GM12891 (cell line): ENCODE measurements around the gene TCEAL9.
"Not testable (repeated sequence)": the region's sequence is repeated elsewhere in the genome, so short reads cannot be mapped to it uniquely, and the experiment has no call there.

ENCODE experiments used
- DNase-seq: peaks from one replicate; pipeline ENCODE4 v3.0.0; 2011; ENCODE audit warnings: low spot score; ENCODE audit not compliant: insufficient read length
- FAIRE-seq: peaks from 2 replicates; lab custom pipeline; 2011; peaks lifted over from hg19 to GRCh38; lab: Jason Lieb, UNC
- PAX5 ChIP-seq: IDR thresholded peaks from 2 replicates; pipeline ENCODE4 v1.6.1; 2011; ENCODE audit warnings: low read length, moderate library complexity, mild to moderate bottlenecking; ENCODE audit not compliant: insufficient read depth, severe bottlenecking
- POLR2A ChIP-seq: IDR thresholded peaks from 2 replicates; pipeline ENCODE4 v1.6.1; 2011; ENCODE audit warnings: low read depth, low read length, control low read depth
- POLR2AphosphoS5 ChIP-seq: IDR thresholded peaks from 2 replicates; pipeline ENCODE4 v1.6.1; 2011; ENCODE audit warnings: low read depth, low read length, control low read depth
- POU2F2 ChIP-seq: IDR thresholded peaks from 2 replicates; pipeline ENCODE4 v1.6.1; 2011; ENCODE audit warnings: low read depth, mild to moderate bottlenecking, control low read depth, low read length, moderate library complexity
- SPI1 ChIP-seq: IDR thresholded peaks from 2 replicates; pipeline ENCODE4 v1.6.1; 2011; ENCODE audit warnings: low read depth, low read length, control low read depth
- TAF1 ChIP-seq: IDR thresholded peaks from 2 replicates; pipeline ENCODE4 v1.6.1; 2011; ENCODE audit warnings: low read depth, low read length, control low read depth

Gene TCEAL9

DNA sequence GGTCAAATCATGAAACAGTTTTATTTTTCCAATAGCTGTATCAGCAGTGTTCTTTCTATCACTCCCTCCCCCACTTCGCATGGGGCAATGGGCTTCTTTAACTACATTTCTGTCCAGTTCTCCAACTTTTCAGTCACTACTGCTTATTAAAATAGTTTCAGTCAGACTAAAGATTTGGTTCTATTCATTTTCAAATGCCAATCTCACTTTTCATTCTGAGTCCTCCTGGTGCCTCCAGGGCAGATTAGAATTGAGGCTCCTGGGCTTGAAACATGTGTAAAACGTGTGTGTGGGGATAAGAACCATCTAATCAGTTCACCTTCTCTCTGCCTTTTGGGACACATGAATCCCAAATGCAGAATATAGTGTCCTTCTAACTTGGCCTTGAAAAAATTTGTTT is 16.6 kb downstream of the TCEAL9 start:
- TF ChIP-seq POLR2AphosphoS5 (no peak), POU2F2 (no peak), POLR2A (no peak), TAF1 (no peak)
- FAIRE-seq (no peak), DNase-seq (no peak)

DNA sequence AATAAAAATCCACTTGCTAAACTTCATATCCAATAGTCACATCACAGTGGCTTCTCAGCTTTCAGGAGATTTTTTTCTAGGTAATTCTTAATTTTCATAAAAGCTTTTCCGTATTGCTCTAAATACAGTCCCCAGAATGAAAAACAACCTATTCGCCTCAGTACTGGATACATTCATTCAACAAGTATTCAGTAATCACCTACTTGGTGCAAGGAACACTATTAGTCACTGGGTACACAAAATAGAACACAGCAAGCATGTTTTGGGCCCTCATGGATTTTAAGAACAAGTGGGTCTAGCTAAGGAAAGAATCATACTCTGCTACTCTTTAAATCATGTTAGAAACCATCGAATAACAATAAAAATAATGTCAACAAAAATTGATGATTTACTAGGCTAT is 17.3 kb downstream of the TCEAL9 start:
- DNase-seq = no peak
- FAIRE-seq = no peak
- TF ChIP-seq PAX5 = no peak
- no peak for TF ChIP-seq TAF1
- TF ChIP-seq POLR2AphosphoS5 = no peak
- no peak for TF ChIP-seq SPI1
- TF ChIP-seq POU2F2 = no peak
- TF ChIP-seq POLR2A = no peak

DNA sequence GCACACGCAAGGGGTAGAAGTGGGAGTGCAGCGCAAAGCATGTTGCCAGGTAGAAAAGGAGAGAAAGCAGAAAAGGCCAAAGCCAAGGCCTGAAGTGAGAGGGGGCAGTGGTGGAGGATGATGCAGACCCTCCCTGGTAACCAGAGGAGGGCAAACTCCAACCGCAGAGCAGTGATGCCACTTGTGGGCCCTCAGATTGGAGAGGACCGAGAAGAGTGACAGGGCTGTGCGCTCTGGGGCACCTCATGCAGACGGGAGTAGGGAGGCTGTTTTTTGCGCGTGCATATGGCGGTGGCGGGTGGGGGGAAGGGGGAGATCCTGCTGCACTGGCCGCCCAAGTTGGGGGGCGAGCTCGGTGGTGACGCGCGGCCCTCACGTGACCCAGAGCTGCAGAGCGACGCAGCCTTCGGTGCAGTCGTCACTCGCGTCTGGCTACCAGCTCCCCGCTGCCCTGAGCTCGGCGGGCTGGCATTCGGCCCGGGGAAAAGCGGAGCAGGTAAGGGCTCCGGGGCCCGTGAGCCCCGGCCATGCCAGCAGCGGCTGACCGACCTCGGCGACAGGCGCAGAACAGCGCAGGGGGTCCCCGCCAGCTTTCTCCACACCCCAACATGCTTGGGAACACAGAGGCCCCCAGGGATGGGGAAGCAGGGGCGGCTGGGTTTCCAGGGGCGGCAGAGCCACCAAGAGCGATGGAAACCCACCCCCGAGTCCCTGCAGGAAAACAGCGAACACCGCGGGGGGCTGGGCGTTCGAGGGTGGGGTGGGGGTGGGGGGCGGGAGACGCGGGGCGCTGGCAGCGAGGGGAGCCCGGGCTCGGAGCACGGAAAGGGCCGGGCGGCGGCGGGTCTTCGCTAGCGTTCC is 20.0 kb downstream of the TCEAL9 start, which contains the start of gene BEX3:
Gene BEX3, plus strand, starts transcription at position 421 of the 861 bp plus-strand sequence. CDS start 984 bp downstream, outside the sequence.
- DNase-seq = no peak
- FAIRE-seq = no peak
- TF ChIP-seq POLR2A (no peak), SPI1 (no peak), POU2F2 (no peak), PAX5 (no peak), TAF1 (no peak), POLR2AphosphoS5 (no peak)

GRCh38 chrX:103376979-103377324 is 20.6 kb downstream of the TCEAL9 start:
- FAIRE-seq = no peak
- DNase-seq = no peak

DNA sequence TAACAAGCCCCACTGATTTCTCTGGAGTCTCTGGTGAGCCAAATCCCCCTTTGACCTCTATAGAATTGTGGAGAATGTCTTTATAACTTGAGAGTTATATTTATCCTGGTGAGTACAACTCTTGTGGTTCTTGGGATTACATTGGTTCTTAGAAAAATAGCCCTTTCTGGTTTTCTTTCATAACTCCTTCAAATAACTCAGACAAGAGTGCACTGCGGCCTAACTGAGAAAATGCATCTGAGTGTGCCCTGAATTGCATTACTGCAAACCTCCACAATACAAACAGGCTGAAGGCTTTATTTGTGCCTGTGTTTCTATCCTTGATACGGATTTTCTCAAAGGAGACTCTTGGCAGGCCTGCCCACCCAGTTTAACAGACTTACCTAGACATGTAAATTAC is 22.7 kb downstream of the TCEAL9 start:
- FAIRE-seq = no peak
- TF ChIP-seq TAF1 (no peak), POLR2AphosphoS5 (no peak), PAX5 (no peak), POLR2A (no peak), POU2F2 (no peak), SPI1 (no peak)
- DNase-seq = no peak

More at GRCh38 chrX:103376979-103377324, 20.6 kb downstream of the TCEAL9 start:
- TF ChIP-seq SPI1 = no peak
- no peak for TF ChIP-seq POLR2A
- TF ChIP-seq PAX5 = no peak
- no peak for TF ChIP-seq POU2F2
- TF ChIP-seq TAF1 = no peak
- TF ChIP-seq POLR2AphosphoS5 = no peak

DNA sequence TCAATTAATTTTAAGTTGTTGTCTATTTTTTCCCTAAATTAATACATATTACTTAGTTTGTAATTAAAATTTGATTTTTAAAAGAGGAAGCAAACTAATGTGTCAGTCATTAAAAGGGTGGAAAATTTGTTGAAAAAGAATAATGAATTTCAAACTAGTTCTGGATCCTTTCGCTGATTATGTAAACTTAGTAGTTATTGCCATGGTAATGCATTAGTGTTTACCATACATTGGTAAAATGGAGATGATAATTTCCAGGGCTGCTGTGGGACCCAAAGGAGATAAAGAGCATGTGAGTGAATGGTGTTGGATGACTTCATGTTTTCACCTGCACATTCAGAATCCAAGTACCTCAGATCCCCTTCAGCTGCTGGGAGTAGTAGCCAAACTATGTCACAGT is 26.6 kb downstream of the TCEAL9 start:
- DNase-seq (no peak), FAIRE-seq (no peak)
- TF ChIP-seq POU2F2 = no peak
- no peak for TF ChIP-seq SPI1
- TF ChIP-seq POLR2A = no peak
- TF ChIP-seq POLR2AphosphoS5 = no peak
- TF ChIP-seq TAF1 = no peak
- no peak for TF ChIP-seq PAX5

GRCh38 chrX:103384672-103385071 is 28.4 kb downstream of the TCEAL9 start:
- DNase-seq (no peak), FAIRE-seq (no peak)
- no peak for TF ChIP-seq SPI1
- TF ChIP-seq PAX5 = no peak
- TF ChIP-seq POU2F2 = no peak
- TF ChIP-seq POLR2A = no peak
- no peak for TF ChIP-seq POLR2AphosphoS5
- TF ChIP-seq TAF1 = no peak

DNA sequence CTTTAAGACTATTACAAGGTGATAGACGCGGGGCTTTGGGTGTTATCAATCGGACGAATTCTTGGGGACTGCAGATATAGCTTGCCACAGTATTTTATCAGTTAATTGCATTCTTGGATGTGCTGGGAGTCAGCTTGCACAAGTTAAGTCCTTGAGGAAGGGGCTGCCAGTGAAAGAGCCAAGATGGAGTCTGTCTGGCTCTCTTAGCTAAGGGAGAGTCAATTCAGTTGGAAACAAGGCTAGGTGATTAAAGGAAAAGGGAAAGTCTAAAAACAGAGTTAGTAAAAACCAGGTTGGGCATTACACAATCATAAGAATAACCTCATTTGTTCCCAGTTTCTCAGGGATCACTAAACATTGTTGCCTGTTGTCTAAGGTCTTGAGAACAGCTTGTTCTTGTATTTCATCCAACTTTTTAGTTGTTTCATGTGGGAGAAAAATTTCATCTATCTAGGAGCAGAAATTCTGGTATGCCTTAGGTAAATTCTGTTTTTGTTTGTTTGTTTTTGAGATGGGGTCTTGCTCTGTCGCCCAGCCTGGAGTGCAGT is 29.1 kb downstream of the TCEAL9 start:
- FAIRE-seq = not testable (repeated sequence)

DNA sequence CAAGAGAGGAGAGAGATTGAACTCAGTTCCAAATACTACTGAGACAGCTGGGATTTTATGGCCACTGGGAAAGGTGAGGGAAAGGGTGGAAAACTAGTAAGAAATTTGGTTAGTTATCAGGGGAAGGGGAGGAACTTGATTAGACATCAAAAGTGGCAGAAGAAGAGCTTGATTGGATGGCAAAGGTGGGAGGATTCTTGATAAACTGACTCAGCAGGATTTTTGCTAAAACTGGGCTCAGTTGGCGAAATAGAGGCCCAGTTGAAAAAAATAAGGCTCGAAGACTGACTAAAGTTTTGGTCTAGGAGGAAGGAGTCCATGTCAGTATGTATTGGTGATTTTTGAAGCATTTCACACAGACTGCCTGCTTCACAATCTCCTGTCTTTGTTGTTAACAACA is 30.0 kb downstream of the TCEAL9 start:
- FAIRE-seq (no peak), DNase-seq (no peak)
- TF ChIP-seq TAF1 (no peak), SPI1 (no peak), POLR2AphosphoS5 (no peak), POLR2A (no peak), POU2F2 (no peak), PAX5 (no peak)

More for the DNA sequence above, 29.1 kb downstream of the TCEAL9 start:
- DNase-seq = not testable (repeated sequence)

GRCh38 chrX:103393487-103393886 is 37.2 kb downstream of the TCEAL9 start:
- FAIRE-seq (no peak), DNase-seq (no peak)
- TF ChIP-seq POU2F2 (no peak), SPI1 (no peak), POLR2A (no peak), POLR2AphosphoS5 (no peak), TAF1 (no peak), PAX5 (no peak)
